ENCODE results near the gene RASL10A.

Gene RASL10A

DNA sequence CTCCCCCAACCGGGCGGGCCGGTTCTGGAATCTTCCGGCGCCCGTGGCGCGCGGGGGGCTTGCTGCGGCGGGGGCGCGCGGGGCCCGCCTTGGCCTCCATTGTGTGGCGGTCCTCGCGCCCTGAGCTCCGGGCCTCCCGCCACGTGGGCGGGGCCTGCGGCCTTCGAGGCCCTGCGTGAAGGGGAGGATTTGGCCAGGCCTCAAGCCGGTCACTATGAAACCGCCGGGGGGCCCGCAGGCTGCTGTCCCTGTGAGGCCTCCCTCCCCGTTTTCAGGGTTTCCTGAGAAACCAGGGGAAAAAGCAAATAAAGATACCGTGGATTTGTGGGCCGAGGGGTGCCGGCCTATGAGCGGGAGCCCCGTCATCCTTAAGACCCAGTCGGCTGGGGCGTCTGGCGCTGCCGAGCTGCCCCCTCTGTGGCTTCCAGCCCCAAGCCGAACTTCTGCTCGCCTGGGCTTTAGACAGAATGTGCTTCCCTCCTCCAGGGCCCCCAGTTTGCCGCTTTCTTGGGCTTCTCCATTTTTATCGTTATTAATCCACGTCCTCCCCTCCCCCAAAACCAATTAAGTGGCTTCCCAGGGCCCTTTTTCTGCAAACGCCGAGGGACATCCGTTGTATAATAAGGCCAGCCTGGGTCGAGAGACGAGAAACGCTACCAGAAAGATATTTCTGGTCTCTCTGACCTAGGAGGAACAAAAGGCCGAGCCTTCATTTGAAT, 46.8 kb downstream of the RASL10A start:
- peak; percentile 23 for DNase-seq (ENCODE audit: low spot score)

DNA sequence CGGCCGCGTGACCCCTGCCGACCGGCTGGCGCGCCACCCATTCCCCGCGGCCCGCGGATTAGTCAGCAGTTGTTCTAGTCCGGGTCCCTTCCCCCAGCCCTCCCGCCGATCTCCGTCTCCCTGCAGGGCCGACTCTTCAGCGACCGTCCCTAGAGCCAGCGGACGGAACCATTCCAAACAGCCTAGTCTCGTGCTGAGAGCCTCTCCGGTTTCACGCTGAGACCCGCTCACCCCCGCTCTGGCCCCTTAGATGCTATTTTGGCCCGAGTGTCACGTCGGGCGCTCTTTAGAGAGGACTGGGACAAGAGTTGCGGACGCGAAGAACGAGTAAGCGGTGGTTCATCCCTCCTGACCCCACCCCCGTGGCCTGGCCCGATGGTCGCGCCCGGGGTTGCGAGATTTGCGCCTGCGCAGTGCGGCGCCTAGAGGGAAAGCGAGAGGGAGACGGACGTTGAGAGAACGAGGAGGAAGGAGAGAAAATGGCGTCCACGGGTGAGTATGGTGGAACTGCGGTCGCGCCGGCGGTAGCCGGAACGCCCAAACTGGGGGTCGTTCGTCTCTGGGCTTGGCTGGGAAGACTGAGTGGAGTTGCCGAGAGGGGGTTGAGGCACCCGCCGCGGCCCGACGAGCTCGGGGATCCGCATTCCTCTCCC, 47.5 kb downstream of the RASL10A start, which contains the start of the genes EWSR1 and RHBDD3:
EWSR1 (plus strand) TSS at position 411 of the 653 bp plus-strand sequence; CDS start at position 480, 69 bp downstream.
RHBDD3 (minus strand) TSS at position 124 of the 653 bp plus-strand sequence. CDS start 2,355 bp downstream, outside the sequence.
- peak; percentile 92 for DNase-seq (ENCODE audit: low spot score)

DNA sequence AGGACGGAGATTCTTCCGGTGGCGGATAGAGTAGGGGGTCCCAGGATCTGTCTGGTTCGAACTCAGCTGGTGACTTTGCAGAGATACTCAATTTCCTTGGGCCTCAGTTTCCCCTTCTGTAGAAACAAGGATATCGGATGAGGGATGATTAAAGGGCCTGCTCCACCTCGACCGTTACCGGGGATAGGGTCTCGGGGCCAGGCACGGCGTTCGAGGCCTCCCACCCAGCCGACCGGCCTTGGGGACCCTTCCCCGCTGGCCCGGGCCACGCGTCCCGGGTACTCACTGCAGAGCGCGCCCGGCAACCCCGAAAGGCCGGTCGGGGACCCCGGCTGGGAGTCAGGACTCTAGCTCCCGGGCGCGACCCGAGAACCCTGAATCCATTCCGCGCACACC, 48.0 kb downstream of the RASL10A start:
- DNase-seq (ENCODE audit: low spot score): no peak

DNA sequence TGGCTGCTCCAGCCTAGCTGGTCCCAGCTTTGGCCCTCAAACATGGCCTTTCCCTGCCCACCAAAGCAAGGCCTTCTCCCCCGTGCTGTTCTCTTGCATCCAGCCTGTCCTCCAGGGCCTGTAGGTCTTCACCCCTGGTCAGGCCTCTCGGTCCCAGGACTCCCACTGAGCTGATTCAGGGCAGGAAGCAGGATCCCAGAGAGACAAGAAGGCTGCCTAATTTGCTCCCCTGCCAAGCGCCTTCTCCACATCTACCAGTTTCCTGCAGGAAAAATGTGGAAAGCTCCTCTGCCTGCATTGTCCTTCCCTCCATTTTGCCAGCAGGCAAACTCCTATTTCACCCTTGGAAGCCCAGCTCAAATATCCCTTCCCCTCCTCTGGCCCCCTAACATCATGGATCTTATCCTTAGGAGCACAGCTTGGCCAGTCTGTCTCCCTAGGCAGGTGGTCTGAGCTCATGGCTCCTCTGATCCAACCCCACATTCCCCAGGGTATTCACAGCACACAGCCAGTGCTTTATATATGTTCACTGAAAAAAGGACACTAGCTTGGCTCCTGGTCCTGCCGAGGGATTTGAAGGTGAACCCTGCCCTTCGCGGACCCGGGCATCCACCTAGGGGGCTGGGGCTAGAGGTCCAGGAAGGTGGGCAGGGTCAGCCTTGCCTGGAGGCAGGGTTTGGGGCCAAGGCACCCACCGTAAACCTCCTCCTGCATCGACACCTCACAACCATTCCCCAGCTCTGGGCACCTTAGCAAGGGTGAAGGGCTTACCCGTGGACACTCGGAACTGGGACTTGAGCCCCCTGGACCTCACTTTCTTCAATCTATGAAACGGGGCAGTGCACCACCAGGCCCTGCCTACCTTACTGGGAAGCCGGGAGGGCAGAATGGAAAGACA, 48.7 kb downstream of the RASL10A start:
- no peak for DNase-seq (ENCODE audit: low spot score)

DNA sequence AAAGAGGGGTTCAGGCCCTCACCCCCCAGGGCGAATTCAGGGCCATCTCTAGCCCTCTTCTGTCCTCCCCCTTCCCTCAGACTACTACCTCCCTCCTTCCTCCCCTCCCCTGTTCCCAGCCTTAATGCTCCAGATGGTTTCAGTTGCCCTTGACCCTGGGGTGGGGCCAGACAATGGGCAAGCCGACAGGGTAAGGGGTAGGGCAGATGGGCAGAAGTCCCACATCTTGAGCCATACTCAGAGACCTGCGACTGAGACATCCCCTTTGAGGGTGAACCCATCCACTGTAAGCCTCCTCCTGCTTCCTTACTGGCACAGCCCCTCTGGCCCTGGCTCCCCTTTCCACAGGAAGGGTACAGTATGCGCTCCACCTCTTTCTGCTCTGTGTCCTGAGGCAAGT, 49.6 kb downstream of the RASL10A start:
- DNase-seq (ENCODE audit: low spot score): no peak

DNA sequence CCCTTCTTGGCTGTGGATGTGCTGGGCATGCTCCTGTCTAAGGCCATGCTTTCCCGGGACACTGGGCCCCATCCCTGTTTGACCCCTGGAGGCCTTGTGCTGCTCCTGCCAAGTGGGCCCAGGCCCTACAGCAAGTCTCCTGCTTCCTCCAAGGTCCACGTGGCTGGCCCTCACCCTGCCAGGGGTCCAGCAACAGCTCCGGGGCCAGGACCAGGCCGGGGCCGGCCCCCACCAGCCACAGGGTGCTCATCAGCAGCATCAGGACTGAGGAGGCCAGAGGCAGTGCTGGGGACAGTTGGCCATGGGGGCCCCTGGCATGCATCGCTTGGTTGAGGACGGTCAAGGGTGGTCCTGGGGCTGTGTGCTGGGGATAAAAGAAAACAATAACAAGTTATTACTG, 50.2 kb downstream of the RASL10A start:
- DNase-seq (ENCODE audit: low spot score): no peak

DNA sequence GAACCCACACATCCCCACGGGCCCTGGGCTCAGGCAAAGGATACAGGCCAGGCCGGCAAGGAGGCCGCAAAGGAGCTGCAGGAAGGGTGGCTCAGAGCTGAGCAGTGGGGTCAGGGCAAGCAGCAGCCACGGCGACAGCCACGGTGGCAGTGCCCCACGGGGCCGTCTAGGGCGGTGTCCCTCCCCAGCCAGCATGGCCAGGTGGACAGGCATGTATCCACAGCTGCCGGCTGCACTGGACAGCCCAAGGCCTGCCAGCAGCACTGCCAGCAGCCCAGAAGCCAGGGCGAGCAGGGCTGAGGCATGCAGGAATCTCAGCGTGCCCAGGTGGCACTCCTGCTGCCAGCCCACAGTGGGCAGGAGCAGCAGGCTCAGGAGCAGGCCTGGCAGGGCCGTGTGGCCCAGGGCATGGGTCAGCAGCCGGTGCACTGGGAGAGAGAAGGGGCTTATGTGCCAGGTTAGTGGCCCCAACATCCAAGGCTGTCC, 51.7 kb downstream of the RASL10A start:
- DNase-seq (ENCODE audit: low spot score): no peak
